Muscle layer of duodenum (tissue), 2 donors: ENCODE results near the gene NDST3.

Experiments used
- H3K27ac ChIP-seq: one replicate; pipeline ENCODE4 v1.7.0; 2013; ENCODE audit warnings: mild to moderate bottlenecking, low read length
- H3K27me3 ChIP-seq: one replicate; pipeline ENCODE4 v1.7.0; 2013; ENCODE audit warnings: low read depth, mild to moderate bottlenecking, control low read depth, low read length
- H3K36me3 ChIP-seq, 2 donors: one replicate each; pipeline ENCODE4 v1.7.0; 2013; ENCODE audit warnings: low read length in 2 of 2, control low read depth in 1 of 2, mild to moderate bottlenecking in 1 of 2; ENCODE audit not compliant: insufficient read depth in 2 of 2, control insufficient read depth in 1 of 2
- H3K4me1 ChIP-seq, 2 donors: one replicate each; pipeline ENCODE4 v1.7.0; 2013; ENCODE audit warnings: low read length in 2 of 2, mild to moderate bottlenecking in 2 of 2, control low read depth in 1 of 2, moderate library complexity in 1 of 2; ENCODE audit not compliant: insufficient read depth in 2 of 2, control insufficient read depth in 1 of 2
- H3K4me3 ChIP-seq, 2 donors: one replicate each; pipeline ENCODE4 v1.7.0; 2013; ENCODE audit warnings: low read length in 2 of 2, low read depth in 1 of 2, mild to moderate bottlenecking in 1 of 2
- H3K9me3 ChIP-seq, 2 donors: one replicate each; pipeline ENCODE4 v1.7.0; 2013; ENCODE audit warnings: low read length in 2 of 2, control low read depth in 1 of 2, mild to moderate bottlenecking in 1 of 2; ENCODE audit not compliant: control insufficient read depth in 1 of 2
- donor health status: healthy.

The NDST3 gene

DNA sequence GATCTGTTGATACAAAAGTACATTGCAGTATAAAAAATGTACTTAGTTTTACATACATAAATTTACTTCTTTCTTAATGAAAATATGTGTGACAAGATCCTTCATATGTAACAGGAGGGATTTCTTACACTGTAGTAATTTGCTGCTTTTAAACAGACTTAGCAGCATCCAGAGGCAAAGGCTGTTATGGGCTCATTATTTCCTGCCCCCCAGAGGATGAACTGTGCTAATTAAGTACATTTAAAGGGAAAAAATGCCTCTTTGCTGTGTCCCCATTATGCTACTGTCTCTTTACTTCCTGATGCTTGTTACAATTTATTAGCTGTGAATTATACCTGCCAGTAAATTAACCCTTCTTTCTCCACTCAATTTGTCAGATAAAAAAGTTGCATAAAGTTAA, 47.1 kb downstream of the NDST3 start:
- Histone ChIP-seq H3K27me3 (no peaks in the 10 kb centered on the region), H3K9me3 (peaks cover 0 to 7% of the 10 kb centered on the region in 2 donors), H3K4me3 (no peak overlapping the region), H3K36me3 (no peaks in the 10 kb centered on the region), H3K4me1 (no peaks in the 10 kb centered on the region), H3K27ac (no peak overlapping the region)

- H3K27ac ChIP-seq = no peak overlapping the region
Measured at GRCh38 chr4:118082182-118082581, 47.9 kb downstream of the NDST3 start.

DNA sequence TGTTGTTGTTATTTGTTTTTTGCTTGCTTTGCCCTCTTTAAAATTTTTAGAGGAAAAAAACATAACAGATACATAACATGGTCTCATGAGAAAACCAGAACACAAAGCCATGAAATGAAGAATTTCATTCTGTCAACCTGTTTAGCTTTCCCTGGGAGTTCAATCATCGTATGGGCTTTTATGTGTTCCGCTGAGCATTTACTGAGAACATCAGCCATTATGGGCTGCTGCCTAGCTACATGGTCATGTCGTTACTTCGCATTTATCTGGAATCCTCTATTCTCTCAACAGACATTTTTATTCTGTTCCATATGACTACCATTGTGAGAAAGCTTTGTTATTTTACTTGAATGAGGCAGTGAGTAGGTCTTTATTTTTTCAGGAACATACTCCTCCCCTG, 51.4 kb downstream of the NDST3 start:
- Histone ChIP-seq H3K27me3 (no peaks in the 10 kb centered on the region), H3K9me3 (no peaks in the 10 kb centered on the region), H3K36me3 (no peaks in the 10 kb centered on the region), H3K27ac (no peak overlapping the region), H3K4me3 (no peak overlapping the region), H3K4me1 (no peaks in the 10 kb centered on the region)

More at GRCh38 chr4:118082182-118082581, 47.9 kb downstream of the NDST3 start:
- Histone ChIP-seq H3K36me3 (no peaks in the 10 kb centered on the region), H3K4me1 (no peaks in the 10 kb centered on the region), H3K9me3 (no peaks in the 10 kb centered on the region), H3K4me3 (no peak overlapping the region), H3K27me3 (no peaks in the 10 kb centered on the region)

- Histone ChIP-seq H3K27ac (no peak overlapping the region), H3K4me3 (no peak overlapping the region), H3K36me3 (no peaks in the 10 kb centered on the region), H3K27me3 (no peaks in the 10 kb centered on the region), H3K9me3 (no peaks in the 10 kb centered on the region), H3K4me1 (no peaks in the 10 kb centered on the region)
Measured at GRCh38 chr4:118086344-118086743, 52.1 kb downstream of the NDST3 start.

- Histone ChIP-seq H3K9me3 (no peaks in the 10 kb centered on the region), H3K27me3 (no peaks in the 10 kb centered on the region), H3K4me3 (no peak overlapping the region), H3K36me3 (no peaks in the 10 kb centered on the region), H3K4me1 (no peaks in the 10 kb centered on the region), H3K27ac (no peak overlapping the region)
Measured at GRCh38 chr4:118087366-118087765, 53.1 kb downstream of the NDST3 start.

GRCh38 chr4:118099106-118099505, 64.8 kb downstream of the NDST3 start:
- no peaks in the 10 kb centered on the region for H3K4me1 ChIP-seq
- no peaks in the 10 kb centered on the region for H3K27me3 ChIP-seq
- no peaks in the 10 kb centered on the region for H3K9me3 ChIP-seq
- H3K4me3 ChIP-seq = no peak overlapping the region
- H3K36me3 ChIP-seq = no peaks in the 10 kb centered on the region
- no peak overlapping the region for H3K27ac ChIP-seq

- H3K27me3 ChIP-seq = no peaks in the 10 kb centered on the region
- H3K27ac ChIP-seq = no peak overlapping the region
- no peaks in the 10 kb centered on the region for H3K4me1 ChIP-seq
- H3K4me3 ChIP-seq = no peak overlapping the region
- no peaks in the 10 kb centered on the region for H3K36me3 ChIP-seq
- H3K9me3 ChIP-seq = no peaks in the 10 kb centered on the region
Measured at GRCh38 chr4:118102195-118102594, 67.9 kb downstream of the NDST3 start.

DNA sequence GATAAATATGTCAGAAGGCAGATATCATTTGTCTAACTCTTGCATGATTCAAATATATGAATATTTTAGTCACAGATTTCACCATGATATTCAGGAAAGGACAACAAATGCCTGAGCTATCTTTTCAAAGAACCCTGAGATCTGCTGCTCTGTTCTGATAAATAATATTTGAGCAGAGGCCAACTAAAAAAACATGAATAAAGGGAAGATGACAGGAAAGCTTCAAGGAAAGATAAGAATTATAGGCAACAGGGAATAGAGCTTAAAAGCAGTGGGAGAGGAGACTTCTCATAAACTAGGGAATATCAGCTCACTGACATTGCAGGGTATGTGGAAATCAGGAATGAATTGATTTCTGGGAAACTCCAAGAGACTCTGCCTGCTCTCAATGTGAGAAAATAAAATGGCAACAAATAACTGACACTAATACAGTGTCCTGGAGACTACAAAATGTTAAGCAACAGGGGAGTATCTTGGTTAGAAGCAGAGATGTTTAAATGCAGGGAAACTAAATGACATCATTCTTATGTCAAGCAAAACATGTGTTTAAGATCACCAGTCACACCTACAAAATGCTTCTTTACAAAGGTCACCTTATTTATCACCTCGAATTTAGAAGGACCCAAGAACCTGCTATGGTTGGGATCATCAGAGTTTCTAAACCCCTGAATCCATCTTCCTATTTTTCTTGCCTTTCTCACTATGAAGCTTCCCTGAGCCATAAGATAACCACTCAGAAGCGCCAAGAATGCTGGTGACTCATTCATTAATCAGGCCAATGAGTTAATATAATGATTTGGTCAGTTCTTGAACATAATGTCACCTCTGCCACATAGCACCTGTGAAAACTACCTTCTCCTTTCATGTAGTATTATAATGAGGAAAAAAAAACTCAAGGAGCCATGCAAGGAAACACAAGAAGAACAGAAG, 78.1 kb downstream of the NDST3 start:
- H3K36me3 ChIP-seq = no peaks in the 10 kb centered on the region

GRCh38 chr4:118113220-118113619, 78.9 kb downstream of the NDST3 start:
- Histone ChIP-seq H3K27ac (no peak overlapping the region), H3K27me3 (no peaks in the 10 kb centered on the region), H3K4me1 (no peaks in the 10 kb centered on the region), H3K4me3 (no peak overlapping the region), H3K36me3 (no peaks in the 10 kb centered on the region), H3K9me3 (no peaks in the 10 kb centered on the region)

More for the DNA sequence above, 78.1 kb downstream of the NDST3 start:
- H3K27me3 ChIP-seq = no peaks in the 10 kb centered on the region
- no peaks in the 10 kb centered on the region for H3K9me3 ChIP-seq
- H3K4me3 ChIP-seq = no peak overlapping the region
- H3K4me1 ChIP-seq = no peaks in the 10 kb centered on the region
- H3K27ac ChIP-seq = no peak overlapping the region

DNA sequence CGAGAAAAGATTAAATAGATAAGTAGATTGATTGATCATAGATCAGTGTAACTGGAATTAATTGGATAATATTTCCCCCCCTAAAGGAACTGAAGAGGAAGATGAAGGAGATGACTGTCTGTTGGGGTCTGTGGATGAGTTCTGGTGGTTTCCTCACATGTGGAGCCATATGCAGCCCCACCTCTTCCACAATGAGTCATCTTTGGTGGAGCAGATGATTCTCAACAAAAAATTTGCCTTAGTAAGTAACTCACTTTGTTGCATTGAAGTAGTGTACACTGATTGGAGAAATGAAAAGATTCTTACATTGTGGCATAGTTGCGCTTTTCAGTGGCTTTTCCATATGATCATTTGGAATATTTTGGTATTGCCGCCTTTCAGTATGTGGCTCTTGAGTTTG, 80.4 kb downstream of the NDST3 start:
- H3K36me3 ChIP-seq = no peaks in the 10 kb centered on the region
- H3K4me1 ChIP-seq = no peaks in the 10 kb centered on the region
- no peak overlapping the region for H3K27ac ChIP-seq
- no peaks in the 10 kb centered on the region for H3K9me3 ChIP-seq
- no peaks in the 10 kb centered on the region for H3K27me3 ChIP-seq
- no peak overlapping the region for H3K4me3 ChIP-seq

GRCh38 chr4:118120120-118120760, 86.0 kb downstream of the NDST3 start:
- H3K9me3 ChIP-seq = no peaks in the 10 kb centered on the region
- H3K27me3 ChIP-seq = no peaks in the 10 kb centered on the region
- H3K27ac ChIP-seq = no peak overlapping the region
- H3K36me3 ChIP-seq = no peaks in the 10 kb centered on the region
- no peak overlapping the region for H3K4me3 ChIP-seq
- no peaks in the 10 kb centered on the region for H3K4me1 ChIP-seq
